ENCODE data around the gene DLGAP1.
A peak's percentile ranks its signal among the peaks of the same experiment; 100 is the strongest.
"Not testable (repeated sequence)": the region's sequence is repeated elsewhere in the genome, so short reads cannot be mapped to it uniquely, and the experiment has no call there.

Gene DLGAP1

DNA sequence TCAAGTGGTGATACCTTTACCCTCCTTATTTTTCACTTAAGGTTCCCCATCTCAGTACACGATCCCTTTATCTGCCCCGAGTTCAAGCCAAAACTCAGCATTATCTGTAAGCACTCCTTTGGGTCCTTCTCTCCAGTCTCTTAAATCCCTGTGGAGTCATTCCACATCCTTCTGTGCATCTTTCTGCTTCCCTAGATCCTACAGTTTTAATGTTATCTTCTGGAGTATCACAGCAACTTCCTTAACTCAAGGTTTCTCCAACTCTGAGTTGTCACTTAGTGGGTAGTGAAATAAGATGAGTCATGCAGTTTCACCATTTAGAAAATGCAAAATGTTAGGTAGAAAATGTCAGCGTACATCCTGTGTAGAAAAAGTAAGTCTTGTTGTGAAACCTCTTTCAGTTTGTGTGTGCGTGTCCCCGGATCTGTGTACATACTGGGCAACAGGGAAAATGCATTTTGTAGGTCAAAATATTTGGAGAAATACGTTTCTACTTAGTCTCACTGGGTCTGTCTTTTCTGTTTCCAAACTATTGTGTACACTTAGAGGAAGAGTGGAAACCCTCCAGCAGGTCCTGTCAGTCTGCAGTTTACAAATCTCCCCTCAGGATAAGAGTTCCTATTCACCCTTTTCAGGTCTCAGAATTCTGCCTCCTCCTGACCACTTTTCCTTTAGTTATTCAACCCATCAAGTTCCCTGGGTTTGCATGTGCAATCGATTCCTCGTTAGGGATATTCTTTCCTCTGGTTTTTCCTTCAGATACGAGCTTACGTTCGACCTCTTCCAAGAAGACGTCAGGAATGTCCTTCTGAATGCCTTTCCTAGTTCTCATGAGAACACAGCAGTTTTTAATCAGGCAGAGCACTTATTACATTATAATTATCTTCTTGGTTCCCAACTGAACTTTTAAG, 850.4 kb downstream of the DLGAP1 start:
- H3K9me3 ChIP-seq (ENCODE audit: control insufficient read depth in 1 of 2, low read length in 2 of 2) = no peaks in the 10 kb centered on the region
- H3K4me1 ChIP-seq (ENCODE audit: control insufficient read depth in 1 of 2, insufficient read depth in 2 of 2, low read length in 2 of 2) = peaks cover 29 to 30% of the 10 kb centered on the region in 2 donors
- H3K27me3 ChIP-seq (ENCODE audit: control insufficient read depth in 1 of 2, insufficient read depth in 2 of 2, low read length in 2 of 2) = no peaks in the 10 kb centered on the region
- H3K4me3 ChIP-seq (ENCODE audit: low read depth in 1 of 2, low read length in 2 of 2) = peak overlapping the region; percentile 60 to 69
- H3K9ac ChIP-seq (ENCODE audit: low read depth in 1 of 2, low read length in 2 of 2) = peak overlapping the region; percentile 55 to 58
- H3K36me3 ChIP-seq (ENCODE audit: control insufficient read depth in 1 of 2, insufficient read depth in 2 of 2, low read length in 2 of 2) = no peaks in the 10 kb centered on the region
- peak overlapping the region; percentile 68 for H3K27ac ChIP-seq (ENCODE audit: low read depth, low read length)

DNA sequence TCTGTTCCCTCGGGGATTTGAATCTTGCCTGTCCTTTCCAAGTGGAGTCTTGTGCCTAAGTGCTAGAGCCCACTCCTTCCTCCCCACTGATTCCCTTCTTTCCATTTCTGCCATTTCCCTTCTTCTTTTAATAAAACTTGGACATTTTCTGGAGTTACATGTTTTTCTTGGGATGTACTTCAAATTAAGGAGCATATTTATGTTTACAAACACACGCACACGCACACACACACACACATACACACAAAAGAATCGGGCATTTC, 850.9 kb downstream of the DLGAP1 start:
- H3K4me1 ChIP-seq (ENCODE audit: control insufficient read depth in 1 of 2, insufficient read depth in 2 of 2, low read length in 2 of 2) = peaks cover 29 to 30% of the 10 kb centered on the region in 2 donors
- H3K9me3 ChIP-seq (ENCODE audit: control insufficient read depth in 1 of 2, low read length in 2 of 2) = no peaks in the 10 kb centered on the region
- H3K36me3 ChIP-seq (ENCODE audit: control insufficient read depth in 1 of 2, insufficient read depth in 2 of 2, low read length in 2 of 2) = no peaks in the 10 kb centered on the region
- H3K27me3 ChIP-seq (ENCODE audit: control insufficient read depth in 1 of 2, insufficient read depth in 2 of 2, low read length in 2 of 2) = no peaks in the 10 kb centered on the region
- H3K9ac ChIP-seq (ENCODE audit: low read depth in 1 of 2, low read length in 2 of 2) = peak overlapping the region; percentile 55 to 58
- peak overlapping the region; percentile 60 to 69 for H3K4me3 ChIP-seq (ENCODE audit: low read depth in 1 of 2, low read length in 2 of 2)
- H3K27ac ChIP-seq (ENCODE audit: low read depth, low read length) = peak overlapping the region; percentile 68

DNA sequence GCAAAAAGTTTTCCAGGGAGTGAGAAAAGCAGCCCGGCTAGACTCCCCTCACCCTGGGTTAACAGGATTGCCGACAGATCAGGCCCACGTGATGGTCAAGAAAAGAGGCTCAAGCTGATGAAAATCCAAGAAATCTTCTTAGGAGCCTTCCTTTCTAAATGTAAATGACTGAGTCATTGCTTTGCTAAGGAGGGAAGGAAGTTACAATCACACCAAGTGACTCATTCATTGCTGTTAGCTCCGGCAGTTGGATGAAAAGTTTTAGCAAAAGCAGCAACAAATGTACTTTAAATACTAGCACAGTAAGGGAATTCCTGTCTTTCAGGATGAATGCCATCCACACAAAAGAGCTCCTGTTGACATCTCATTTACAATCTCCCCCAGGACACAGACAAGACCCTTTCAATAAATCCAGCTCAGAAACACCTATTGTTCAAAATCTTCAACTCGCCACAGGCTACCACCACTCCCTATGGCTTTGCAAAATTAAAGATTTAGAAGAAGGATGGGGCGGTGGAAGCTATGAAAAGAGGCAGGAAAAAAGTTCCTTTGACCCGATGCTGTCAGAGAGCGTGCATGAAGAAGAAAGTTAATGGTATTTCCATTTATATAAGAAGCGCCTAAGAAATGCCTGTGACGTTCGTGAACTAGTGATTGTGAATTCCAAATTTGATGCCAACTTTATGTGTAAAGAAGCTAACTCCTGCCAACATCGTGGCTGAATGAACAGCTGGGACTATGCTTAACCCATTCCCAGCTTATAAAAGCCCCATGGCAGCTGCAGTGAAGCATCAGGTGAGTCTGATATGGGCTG, 851.5 kb downstream of the DLGAP1 start:
- Histone ChIP-seq H3K9ac (ENCODE audit: low read depth in 1 of 2, low read length in 2 of 2) (peak overlapping the region; percentile 55 to 58), H3K4me3 (ENCODE audit: low read depth in 1 of 2, low read length in 2 of 2) (peak overlapping the region; percentile 60 to 69), H3K4me1 (ENCODE audit: control insufficient read depth in 1 of 2, insufficient read depth in 2 of 2, low read length in 2 of 2) (peaks cover 29 to 30% of the 10 kb centered on the region in 2 donors)

DNA sequence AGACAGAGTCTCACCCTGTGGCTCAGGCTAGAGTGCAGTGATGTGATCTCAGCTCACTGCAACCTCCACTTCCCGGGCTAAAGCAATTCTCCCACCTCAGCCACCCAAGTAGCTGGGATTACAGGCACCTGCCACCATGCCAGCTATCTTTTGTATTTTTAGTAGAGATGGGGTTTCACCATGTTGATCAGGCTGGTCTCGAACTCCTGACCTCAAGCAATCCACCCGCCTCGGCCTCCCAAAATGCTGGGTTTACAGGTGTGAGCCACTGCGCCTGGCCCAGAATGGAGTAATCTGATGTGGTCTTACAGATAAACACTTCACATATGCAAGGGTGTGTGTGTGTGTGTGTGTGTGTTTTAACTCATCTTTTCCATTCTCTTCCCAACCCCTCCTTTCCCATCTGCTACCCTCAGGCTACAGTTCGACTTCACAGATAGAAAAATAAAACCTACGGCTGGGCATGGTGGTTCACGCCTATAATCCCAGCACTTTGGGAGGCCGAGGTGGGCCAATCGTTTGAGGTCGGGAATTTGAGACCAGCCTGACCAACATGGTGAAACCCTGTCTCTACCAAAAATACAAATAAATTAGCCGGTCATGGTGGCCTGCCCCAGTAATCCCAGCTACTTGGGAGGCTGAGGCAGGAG, 853.9 kb downstream of the DLGAP1 start:
- H3K9ac ChIP-seq (ENCODE audit: low read depth in 1 of 2, low read length in 2 of 2); H3K4me3 ChIP-seq (ENCODE audit: low read depth in 1 of 2, low read length in 2 of 2); H3K27ac ChIP-seq (ENCODE audit: low read depth, low read length); H3K27me3 ChIP-seq (ENCODE audit: control insufficient read depth in 1 of 2, insufficient read depth in 2 of 2, low read length in 2 of 2); H3K9me3 ChIP-seq (ENCODE audit: control insufficient read depth in 1 of 2, low read length in 2 of 2); H3K36me3 ChIP-seq (ENCODE audit: control insufficient read depth in 1 of 2, insufficient read depth in 2 of 2, low read length in 2 of 2): not testable (repeated sequence)
- H3K4me1 ChIP-seq (ENCODE audit: control insufficient read depth in 1 of 2, insufficient read depth in 2 of 2, low read length in 2 of 2) = peaks cover 41 to 42% of the 10 kb centered on the region in 2 donors

More for the DNA sequence above, 851.5 kb downstream of the DLGAP1 start:
- Histone ChIP-seq H3K27ac (ENCODE audit: low read depth, low read length) (peak overlapping the region; percentile 68), H3K9me3 (ENCODE audit: control insufficient read depth in 1 of 2, low read length in 2 of 2) (no peaks in the 10 kb centered on the region), H3K27me3 (ENCODE audit: control insufficient read depth in 1 of 2, insufficient read depth in 2 of 2, low read length in 2 of 2) (no peaks in the 10 kb centered on the region), H3K36me3 (ENCODE audit: control insufficient read depth in 1 of 2, insufficient read depth in 2 of 2, low read length in 2 of 2) (no peaks in the 10 kb centered on the region)

DNA sequence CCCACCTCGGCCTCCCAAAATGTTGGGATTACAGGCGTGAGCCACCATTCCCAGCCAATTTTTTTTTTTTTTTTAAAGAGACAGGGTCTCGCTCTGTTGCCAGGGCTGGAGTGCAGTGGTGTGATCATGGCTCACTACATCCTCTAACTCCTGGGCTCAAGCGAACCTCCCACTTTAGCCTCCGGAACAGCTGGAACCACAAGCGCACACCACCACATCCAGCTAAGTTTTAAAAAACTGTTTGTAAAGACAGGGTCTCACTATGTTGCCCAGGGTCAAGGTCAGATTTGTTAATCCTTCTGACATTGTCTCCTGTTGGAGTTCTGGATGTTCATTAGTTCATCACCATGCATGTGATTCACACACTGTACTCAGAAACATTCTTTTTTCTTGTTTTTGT, 855.2 kb downstream of the DLGAP1 start:
- Histone ChIP-seq H3K27ac (ENCODE audit: low read depth, low read length) (no peak overlapping the region), H3K4me1 (ENCODE audit: control insufficient read depth in 1 of 2, insufficient read depth in 2 of 2, low read length in 2 of 2) (peaks cover 44 to 47% of the 10 kb centered on the region in 2 donors), H3K9me3 (ENCODE audit: control insufficient read depth in 1 of 2, low read length in 2 of 2) (no peaks in the 10 kb centered on the region)

DNA sequence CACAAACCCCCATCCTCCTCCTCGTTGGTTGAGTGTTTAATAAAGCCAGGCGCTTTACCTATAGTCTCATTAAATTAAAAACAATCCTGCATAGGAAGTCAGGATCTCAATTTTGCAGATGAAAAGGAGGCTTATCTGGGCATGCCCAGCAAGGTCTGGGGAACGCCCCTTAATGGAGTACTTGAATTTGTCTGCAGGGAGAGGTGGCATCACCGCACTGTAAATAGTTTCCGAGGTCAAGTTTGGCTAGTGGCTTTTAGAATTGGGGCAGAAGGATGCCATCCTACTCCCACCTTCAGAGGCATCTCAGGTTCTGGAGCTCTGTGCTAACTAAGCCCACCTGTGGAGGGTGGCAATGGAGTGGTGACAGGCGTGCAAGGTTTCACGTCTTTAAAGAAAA, 855.9 kb downstream of the DLGAP1 start:
- no peaks in the 10 kb centered on the region for H3K9me3 ChIP-seq (ENCODE audit: control insufficient read depth in 1 of 2, low read length in 2 of 2)
- no peak overlapping the region for H3K9ac ChIP-seq (ENCODE audit: low read depth in 1 of 2, low read length in 2 of 2)
- no peak overlapping the region for H3K4me3 ChIP-seq (ENCODE audit: low read depth in 1 of 2, low read length in 2 of 2)
- no peaks in the 10 kb centered on the region for H3K27me3 ChIP-seq (ENCODE audit: control insufficient read depth in 1 of 2, insufficient read depth in 2 of 2, low read length in 2 of 2)
- H3K4me1 ChIP-seq (ENCODE audit: control insufficient read depth in 1 of 2, insufficient read depth in 2 of 2, low read length in 2 of 2) = peaks cover 43 to 46% of the 10 kb centered on the region in 2 donors
- H3K27ac ChIP-seq (ENCODE audit: low read depth, low read length) = no peak overlapping the region
- no peaks in the 10 kb centered on the region for H3K36me3 ChIP-seq (ENCODE audit: control insufficient read depth in 1 of 2, insufficient read depth in 2 of 2, low read length in 2 of 2)

More for the DNA sequence above, 855.2 kb downstream of the DLGAP1 start:
- no peaks in the 10 kb centered on the region for H3K27me3 ChIP-seq (ENCODE audit: control insufficient read depth in 1 of 2, insufficient read depth in 2 of 2, low read length in 2 of 2)
- no peak overlapping the region for H3K9ac ChIP-seq (ENCODE audit: low read depth in 1 of 2, low read length in 2 of 2)
- no peaks in the 10 kb centered on the region for H3K36me3 ChIP-seq (ENCODE audit: control insufficient read depth in 1 of 2, insufficient read depth in 2 of 2, low read length in 2 of 2)
- no peak overlapping the region for H3K4me3 ChIP-seq (ENCODE audit: low read depth in 1 of 2, low read length in 2 of 2)

DNA sequence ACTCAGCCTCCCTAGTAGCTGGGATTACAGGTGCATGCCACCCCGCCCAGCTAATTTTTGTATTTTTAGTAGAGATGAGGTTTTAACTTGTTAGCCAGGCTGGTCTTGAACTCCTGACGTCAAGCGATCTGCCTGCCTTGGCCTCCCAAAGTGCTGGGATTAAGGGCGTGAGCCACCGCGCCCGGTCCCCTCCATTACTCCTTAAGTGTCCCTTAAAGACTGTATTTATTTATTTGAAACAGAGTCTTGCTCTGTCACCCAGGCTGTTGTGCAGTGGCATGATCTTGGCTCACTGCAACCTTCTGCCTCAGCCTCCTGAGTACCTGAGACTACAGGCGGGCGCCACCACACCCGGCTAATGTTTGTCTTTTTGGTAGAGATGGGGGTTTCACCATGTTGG, 856.5 kb downstream of the DLGAP1 start:
- H3K36me3 ChIP-seq (ENCODE audit: control insufficient read depth in 1 of 2, insufficient read depth in 2 of 2, low read length in 2 of 2) = no peaks in the 10 kb centered on the region
- H3K9me3 ChIP-seq (ENCODE audit: control insufficient read depth in 1 of 2, low read length in 2 of 2) = no peaks in the 10 kb centered on the region
- no peaks in the 10 kb centered on the region for H3K27me3 ChIP-seq (ENCODE audit: control insufficient read depth in 1 of 2, insufficient read depth in 2 of 2, low read length in 2 of 2)
- H3K4me1 ChIP-seq (ENCODE audit: control insufficient read depth in 1 of 2, insufficient read depth in 2 of 2, low read length in 2 of 2) = peaks cover 39 to 42% of the 10 kb centered on the region in 2 donors
- H3K9ac ChIP-seq (ENCODE audit: low read depth in 1 of 2, low read length in 2 of 2) = no peak overlapping the region
- H3K27ac ChIP-seq (ENCODE audit: low read depth, low read length) = no peak overlapping the region
- no peak overlapping the region for H3K4me3 ChIP-seq (ENCODE audit: low read depth in 1 of 2, low read length in 2 of 2)

DNA sequence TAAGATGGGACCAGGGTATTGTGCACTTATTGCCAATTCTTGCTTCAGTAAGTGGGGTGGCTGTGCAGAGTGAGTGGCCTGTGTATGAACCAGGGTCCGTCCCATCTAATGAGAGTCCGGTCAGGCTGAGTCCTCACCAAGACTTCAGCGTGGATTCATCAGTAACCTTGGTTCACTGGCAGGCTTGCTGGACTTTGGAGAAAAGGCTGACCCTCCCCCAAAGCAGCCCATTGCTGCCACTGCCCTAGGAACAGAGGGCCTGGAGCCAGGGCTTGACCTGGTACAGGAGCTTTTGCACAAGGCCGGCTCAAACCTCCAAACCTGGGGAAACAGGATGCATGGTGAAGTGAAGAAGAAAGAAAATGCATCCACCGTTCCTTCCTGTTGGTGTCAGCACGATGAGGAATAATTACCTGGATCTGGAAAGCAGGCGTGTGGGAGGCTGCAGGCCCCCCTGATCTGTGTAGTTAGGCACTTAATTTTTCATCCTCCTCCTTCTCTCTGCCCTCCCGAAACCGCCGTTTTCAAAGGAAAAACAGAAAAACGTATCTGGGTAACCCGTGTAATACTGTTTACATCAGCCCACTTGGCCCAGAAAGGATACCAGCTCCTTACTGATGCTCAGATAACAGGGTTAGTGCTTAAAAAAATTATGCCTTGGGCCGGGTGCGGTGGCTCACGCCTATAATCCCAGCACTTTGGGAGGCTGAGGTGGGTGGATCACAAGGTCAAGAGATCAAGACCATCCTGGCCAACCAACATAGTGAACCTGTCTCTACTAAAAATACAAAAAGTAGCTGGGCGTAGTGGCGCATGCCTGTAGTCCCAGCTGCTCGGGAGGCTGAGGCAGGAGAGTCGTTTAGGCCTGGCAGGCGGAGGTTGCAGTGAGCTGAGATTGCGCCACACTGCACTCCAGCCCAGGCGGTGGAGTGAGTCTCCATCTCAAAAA, 857.4 kb downstream of the DLGAP1 start:
- H3K4me1 ChIP-seq (ENCODE audit: control insufficient read depth in 1 of 2, insufficient read depth in 2 of 2, low read length in 2 of 2) = peaks cover 43 to 46% of the 10 kb centered on the region in 2 donors
- no peaks in the 10 kb centered on the region for H3K36me3 ChIP-seq (ENCODE audit: control insufficient read depth in 1 of 2, insufficient read depth in 2 of 2, low read length in 2 of 2)
- no peaks in the 10 kb centered on the region for H3K9me3 ChIP-seq (ENCODE audit: control insufficient read depth in 1 of 2, low read length in 2 of 2)
- peak overlapping the region; percentile 90 for H3K27ac ChIP-seq (ENCODE audit: low read depth, low read length)
- peak overlapping the region in 1 of 2 donors; percentile 74 for H3K9ac ChIP-seq (ENCODE audit: low read depth in 1 of 2, low read length in 2 of 2)
- no peaks in the 10 kb centered on the region for H3K27me3 ChIP-seq (ENCODE audit: control insufficient read depth in 1 of 2, insufficient read depth in 2 of 2, low read length in 2 of 2)
- peak overlapping the region in 1 of 2 donors; percentile 63 for H3K4me3 ChIP-seq (ENCODE audit: low read depth in 1 of 2, low read length in 2 of 2)

DNA sequence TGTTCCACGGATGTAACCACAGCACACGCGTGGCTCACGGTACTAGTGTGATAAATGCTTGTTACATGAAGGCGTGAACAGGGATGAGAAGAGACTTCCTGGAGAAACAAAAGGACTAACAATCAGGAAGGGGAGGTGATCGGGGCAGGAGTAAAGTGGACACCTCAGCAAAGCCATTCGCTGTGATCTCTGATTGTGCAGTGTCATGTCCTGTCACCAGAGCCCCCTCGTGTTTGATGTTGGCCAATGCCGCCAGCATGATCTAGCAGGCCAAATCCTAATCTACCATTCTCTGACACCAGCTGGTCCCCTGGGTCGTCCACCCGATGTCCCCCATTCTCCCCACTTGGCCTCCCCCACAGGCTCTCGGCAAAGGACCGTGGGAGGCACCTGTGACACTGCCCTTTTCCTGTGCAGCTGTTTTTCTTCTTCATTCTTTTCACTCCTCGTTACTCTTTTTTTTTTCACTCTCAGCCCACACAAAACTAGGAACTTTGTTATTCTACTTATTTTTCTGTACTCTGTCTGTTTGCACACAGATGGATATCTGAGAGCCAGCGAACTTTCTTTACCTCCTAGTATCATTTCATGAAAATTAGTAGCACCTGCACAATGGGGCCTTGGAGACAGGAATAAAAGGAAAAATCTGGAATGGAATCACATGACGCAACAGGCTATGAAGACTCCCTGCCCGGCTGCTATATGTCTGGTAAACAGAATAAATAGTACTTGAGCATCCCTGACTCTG, 858.3 kb downstream of the DLGAP1 start:
- H3K9ac ChIP-seq (ENCODE audit: low read depth in 1 of 2, low read length in 2 of 2) = peak overlapping the region; percentile 74 to 91
- H3K9me3 ChIP-seq (ENCODE audit: control insufficient read depth in 1 of 2, low read length in 2 of 2) = no peaks in the 10 kb centered on the region
- H3K4me3 ChIP-seq (ENCODE audit: low read depth in 1 of 2, low read length in 2 of 2) = peak overlapping the region; percentile 63 to 79
- H3K27me3 ChIP-seq (ENCODE audit: control insufficient read depth in 1 of 2, insufficient read depth in 2 of 2, low read length in 2 of 2) = no peaks in the 10 kb centered on the region
- H3K4me1 ChIP-seq (ENCODE audit: control insufficient read depth in 1 of 2, insufficient read depth in 2 of 2, low read length in 2 of 2) = peaks cover 41 to 43% of the 10 kb centered on the region in 2 donors
- H3K36me3 ChIP-seq (ENCODE audit: control insufficient read depth in 1 of 2, insufficient read depth in 2 of 2, low read length in 2 of 2) = no peaks in the 10 kb centered on the region
- H3K27ac ChIP-seq (ENCODE audit: low read depth, low read length) = peak overlapping the region; percentile 90

Measured in duodenal mucosa (tissue), 2 donors.